Frontal cortex (tissue), 4 donors: ENCODE results near the gene TIGD6. TPM values are rescaled to one million over a fixed set of nuclear protein-coding genes. Genes with fewer than 3 reads are reported as not detected.
"Not testable (repeated sequence)": the region's sequence is repeated elsewhere in the genome, so short reads cannot be mapped to it uniquely, and the experiment has no call there.

Experiments
- DNase-seq, 2 donors: peaks; one replicate each; pipeline ENCODE4 v3.0.0; 2012; ENCODE audit warnings: low spot score in 2 of 2
- FAIRE-seq: peaks from 2 replicates; lab custom pipeline; 2012; peaks lifted over from hg19 to GRCh38; lab: Jason Lieb, UNC
- total RNA-seq: library from RNA; depleted of rRNA; stranded (reverse); fragments of >200 nt; gene quantifications from one replicate; pipeline ENCODE4 v1.2.3, GENCODE V29; 2014
- donor health status: control.
- donor health status: control.
- donor health status: control.

TIGD6 gene
- total RNA-seq: 4.1 TPM

DNA sequence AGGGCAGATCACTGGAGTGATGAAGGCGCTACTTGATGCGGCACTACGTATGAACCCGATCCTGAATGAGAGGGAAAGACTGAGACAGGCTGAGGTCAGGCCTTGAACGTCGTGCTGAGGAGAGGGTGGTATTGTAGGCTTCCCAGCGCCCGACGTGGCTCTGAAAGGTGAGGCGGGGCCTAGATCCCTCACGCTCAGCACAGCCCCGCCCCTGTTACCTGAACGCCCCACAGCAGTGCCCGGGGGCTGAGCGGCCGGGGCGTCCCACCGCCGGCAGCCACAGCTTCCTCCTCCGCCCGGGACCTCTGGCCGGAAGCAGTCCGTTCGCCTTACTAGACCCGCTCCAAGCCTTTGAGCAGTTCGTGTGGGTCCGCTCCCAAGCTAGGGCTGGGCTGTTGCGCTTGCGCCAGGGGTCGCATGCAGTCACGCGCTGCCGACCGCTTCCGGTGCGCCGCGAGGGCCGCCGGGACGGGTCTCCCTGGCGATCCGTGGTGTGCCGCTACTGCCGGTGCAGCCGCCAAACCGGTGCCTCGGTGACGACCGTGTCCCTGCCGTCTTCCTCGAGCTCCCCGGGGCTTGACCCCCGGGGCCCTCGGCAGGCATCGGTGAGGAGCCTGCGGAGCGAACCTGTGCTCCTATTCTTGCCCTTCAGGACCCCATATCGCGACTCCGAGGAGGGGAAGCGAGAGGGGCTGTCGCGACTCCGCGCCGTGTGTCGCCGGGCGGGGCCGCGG, at the start of gene TIGD6, which contains the start of gene HMGXB3:
TSS of gene TIGD6 (minus strand) at position 399 of the 734 bp plus-strand sequence. CDS start 4,306 bp downstream, outside the sequence.
TSS of gene HMGXB3 (plus strand) at position 484 of the 734 bp plus-strand sequence. CDS start 4,114 bp downstream, outside the sequence.
- DNase-seq: peak; percentile 89 to 93
- no peak for FAIRE-seq

DNA sequence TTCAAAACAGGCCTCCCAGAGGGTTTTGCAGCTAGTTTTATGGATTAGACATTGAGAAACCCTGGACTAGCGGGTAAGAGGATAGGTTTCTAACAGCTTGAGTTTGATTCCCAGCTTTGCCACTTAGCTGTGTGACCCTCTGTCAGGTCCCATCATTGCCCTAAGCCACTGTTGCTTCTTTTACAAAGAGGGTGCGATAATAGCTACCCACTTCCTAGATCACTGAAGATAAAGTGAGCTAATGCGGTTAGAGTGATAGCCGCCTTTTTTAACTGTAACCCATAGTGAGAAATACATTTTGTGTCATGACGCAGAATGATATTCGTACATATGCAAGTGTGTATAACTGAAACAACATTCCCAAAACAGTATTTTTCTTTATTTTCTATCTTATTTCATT, 45.6 kb upstream of the TIGD6 start:
- FAIRE-seq (no peak), DNase-seq (no peak)

- no peak for DNase-seq
- FAIRE-seq: no peak
Observed at GRCh38 chr5:150045549-150045948, 45.1 kb upstream of the TIGD6 start.

GRCh38 chr5:150044712-150045111, 44.3 kb upstream of the TIGD6 start:
- DNase-seq: no peak
- FAIRE-seq: no peak

GRCh38 chr5:150044329-150044681, 43.9 kb upstream of the TIGD6 start:
- DNase-seq (no peak), FAIRE-seq (no peak)

DNA sequence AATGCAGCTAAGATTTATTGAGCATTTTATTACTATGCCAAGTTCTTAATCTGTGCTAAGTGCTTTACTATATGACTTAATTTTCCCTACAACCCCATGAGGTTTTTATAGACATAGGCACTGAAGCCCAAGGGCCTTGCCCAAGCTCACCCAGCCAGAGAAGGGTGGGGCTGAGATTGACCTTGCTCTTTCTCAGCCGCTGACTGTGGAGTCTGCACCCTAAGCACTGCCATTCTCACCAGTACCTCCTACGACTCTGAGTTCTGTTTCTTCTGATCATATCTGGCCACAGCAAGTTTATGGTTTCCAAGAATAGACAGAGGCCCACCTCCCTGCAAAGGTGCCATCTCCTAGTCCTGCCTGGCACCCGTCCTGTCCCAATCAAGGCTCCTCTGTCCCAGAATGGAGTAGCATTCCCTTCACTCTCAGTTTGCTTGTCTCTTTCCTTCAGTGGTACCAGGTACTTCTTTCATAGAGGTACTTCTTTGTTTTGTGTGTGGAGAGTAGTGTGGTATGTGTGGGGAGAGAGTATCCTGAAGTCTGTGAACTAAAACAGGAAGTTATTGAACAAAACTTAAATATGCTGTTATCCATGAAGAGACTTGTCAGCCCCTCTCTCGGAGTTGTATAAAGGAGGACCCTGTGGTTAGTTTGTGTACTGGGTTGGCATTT, 43.3 kb upstream of the TIGD6 start:
- FAIRE-seq: no peak

GRCh38 chr5:150042459-150042858, 42.0 kb upstream of the TIGD6 start:
- no peak for FAIRE-seq
- no peak for DNase-seq

More for the DNA sequence above, 43.3 kb upstream of the TIGD6 start:
- no peak for DNase-seq

- FAIRE-seq: no peak
Observed at GRCh38 chr5:150038547-150038946, 38.1 kb upstream of the TIGD6 start.

GRCh38 chr5:150036513-150036912, 36.1 kb upstream of the TIGD6 start:
- FAIRE-seq (no peak), DNase-seq (no peak)

More at GRCh38 chr5:150038547-150038946, 38.1 kb upstream of the TIGD6 start:
- no peak for DNase-seq

DNA sequence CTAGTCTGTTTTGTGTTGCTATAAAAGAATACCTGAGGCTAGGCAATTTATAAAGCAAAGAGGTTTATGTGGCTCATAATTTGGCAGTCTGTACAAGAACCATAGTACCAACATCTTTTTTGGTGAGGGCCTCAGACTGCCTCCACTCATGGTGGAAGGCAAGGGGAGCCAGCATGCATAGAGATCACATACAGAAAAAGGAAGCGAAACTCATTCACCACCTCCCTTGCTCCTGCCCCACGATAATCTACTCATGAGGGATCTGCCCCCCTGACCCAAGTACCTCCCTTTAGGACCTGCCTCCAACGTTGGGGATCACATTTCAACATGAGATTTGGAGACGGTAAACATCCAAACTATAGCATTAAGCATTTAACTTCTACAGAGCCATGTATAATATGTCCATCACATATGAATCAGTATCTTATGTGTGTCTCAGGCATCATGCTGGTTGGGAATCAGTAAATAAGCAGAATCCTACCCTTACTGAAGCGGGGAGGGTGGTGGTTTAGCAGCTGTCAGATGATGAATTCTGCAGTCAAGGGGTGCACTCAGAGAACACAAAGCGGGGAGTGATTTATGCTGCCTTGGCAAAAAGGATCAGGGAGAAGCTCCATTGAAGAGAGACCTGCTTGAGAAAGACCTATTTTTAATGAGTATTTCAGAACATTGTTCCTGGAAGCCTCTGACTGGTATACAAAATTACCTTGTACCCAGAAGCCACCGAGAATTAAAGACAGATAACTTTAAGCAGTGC, 34.9 kb upstream of the TIGD6 start:
- DNase-seq (no peak), FAIRE-seq (no peak)

- no peak for FAIRE-seq
- no peak for DNase-seq
Observed at GRCh38 chr5:150034662-150035061, 34.2 kb upstream of the TIGD6 start.

DNA sequence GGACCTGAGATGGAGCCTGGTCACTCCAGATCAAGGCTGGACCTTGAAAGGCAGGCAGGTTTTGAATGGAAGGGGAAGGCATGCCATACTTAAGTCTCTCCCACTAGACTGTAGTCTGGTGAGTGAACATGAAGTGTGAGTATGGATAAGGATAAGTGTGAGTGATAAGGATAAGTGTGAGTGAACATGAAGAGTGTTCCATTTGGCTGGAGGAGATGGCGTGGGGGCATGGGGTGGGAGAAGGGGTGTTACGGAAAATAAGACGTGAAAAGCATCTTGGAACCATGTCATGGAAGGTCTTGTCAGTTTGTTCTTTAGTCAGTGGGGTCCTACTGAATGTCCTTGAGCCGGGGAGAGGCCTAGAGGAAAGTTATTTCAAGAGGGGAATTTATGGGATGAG, 32.9 kb upstream of the TIGD6 start:
- FAIRE-seq (no peak), DNase-seq (no peak)

- DNase-seq, FAIRE-seq: not testable (repeated sequence)
Observed at GRCh38 chr5:150028047-150028446, 27.6 kb upstream of the TIGD6 start.

DNA sequence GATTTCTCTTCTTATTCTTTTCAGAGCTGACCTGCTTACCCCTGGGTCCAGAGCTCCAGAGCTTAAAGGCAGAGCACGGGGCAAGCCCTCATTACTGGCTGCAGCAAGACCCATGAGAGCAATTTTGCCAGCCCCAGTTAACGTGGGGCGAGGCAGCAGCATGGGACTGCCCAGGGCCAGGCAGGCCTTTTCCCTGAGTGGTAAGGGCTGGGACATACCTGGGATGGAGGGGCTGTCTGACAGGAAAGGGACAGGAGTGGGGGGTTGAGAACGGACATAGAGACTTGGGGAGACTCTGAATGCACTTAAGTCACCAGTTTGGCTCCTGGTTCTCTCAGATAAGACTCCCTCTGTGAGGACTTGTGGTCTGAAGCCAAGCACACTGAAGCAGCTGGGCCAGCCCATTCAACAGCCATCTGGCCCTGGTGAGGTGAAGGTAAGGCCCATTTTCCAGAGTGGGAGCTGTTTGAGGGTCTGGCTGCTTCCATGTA, 26.3 kb upstream of the TIGD6 start:
- no peak for FAIRE-seq
- no peak for DNase-seq

DNA sequence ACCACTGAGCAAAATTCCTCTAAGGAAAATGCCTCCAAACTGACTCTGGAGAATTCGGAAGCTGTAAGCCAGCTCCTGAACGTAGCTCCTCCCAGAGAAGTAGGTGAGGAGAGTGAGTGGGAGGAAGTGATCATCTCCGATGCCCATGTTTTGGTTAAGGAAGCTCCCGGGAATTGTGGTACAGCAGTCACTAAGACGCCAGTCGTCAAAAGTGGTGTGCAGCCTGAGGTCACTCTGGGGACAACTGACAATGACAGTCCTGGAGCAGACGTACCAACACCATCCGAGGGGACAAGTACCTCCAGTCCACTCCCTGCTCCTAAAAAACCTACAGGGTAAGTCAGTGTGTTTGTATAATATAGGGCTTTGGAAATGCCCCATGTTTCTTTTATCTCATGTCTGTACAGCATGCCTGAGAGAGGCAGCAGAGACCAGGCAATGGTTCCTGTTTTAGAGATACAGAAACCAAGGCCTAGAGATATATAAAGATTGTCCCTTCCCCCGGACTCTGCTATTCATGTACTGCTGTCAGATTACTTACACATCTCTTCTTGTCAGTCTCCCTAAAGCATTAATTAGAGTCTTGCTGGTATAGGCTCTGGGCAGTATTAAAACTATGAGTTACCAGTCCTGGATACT, 24.0 kb upstream of the TIGD6 start:
- no peak for FAIRE-seq
- DNase-seq: no peak

DNA sequence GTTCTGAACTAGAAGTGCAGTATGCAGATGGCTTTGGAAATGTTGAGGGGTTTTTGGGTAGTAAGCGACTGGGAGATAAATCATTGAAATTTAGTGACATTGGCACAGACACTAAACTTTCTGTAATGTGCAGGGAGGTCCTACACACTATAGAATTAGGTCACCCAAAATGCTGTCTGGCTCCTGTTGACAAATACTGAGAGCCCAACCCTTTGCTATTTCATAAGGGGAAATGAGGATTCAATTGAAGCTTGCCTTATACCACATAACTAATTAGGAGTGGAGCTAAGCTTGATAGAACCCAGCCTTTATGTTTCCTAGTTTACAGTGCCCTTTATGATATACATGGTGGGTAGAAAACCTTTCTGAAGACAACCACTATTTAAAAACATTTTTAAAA, 22.7 kb upstream of the TIGD6 start:
- FAIRE-seq: no peak

GRCh38 chr5:150022681-150023080, 22.2 kb upstream of the TIGD6 start:
- no peak for DNase-seq
- FAIRE-seq: no peak

More for the DNA sequence above, 22.7 kb upstream of the TIGD6 start:
- no peak for DNase-seq

DNA sequence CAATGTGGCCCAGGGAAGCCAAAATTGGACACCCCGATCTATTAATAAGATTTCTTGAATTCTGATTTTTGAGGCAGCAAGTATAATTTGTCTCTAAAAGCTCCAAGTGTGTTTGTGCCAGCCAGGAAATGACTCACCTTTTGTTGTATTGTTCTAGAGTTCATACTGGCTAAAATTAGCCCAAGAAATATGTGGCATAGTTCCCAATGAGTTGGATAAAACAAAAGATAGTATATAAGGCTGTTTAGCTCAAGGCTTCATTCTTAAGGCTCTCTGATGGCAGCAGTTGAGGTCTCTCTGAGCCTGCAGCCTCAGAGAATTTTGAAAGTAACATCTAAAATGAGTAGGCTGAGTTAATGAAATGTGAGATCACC, 21.7 kb upstream of the TIGD6 start:
- FAIRE-seq: no peak
- DNase-seq: no peak

DNA sequence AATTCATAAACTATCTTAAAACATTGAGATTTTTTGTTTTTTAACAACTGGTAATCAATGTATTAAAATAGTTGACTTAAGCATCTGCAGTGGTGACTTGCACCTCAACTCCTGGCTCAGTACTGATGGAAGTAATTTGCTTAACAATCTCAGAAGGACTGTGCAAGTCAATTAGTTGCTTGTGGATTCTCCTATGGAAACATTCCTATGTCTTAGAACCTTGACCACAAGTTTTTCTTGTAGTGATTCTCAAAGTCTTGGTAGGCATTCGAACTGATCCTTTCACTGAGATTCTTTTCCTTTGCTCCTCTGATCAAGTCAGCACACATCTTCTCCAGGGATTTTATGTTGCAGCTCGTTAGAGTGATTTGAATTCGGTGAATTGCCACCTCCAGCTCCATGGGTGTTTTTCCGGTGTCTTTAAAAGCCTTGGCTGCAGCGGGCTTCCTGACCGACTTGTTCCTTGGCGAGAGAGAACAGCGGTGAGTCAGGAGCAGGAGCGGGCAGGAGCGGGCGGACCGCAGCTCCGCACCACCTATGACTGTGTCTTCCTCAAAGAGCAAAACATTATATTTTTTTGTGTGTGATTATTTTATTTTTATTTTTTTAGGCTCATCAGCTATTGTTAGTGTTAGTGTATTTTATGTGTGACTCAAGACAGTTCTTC, 21.2 kb upstream of the TIGD6 start:
- DNase-seq (no peak), FAIRE-seq (no peak)

GRCh38 chr5:150020249-150020648, 19.8 kb upstream of the TIGD6 start:
- FAIRE-seq: no peak
- no peak for DNase-seq
